Measurements from ENCODE around the gene CYP46A1.
"Not testable (repeated sequence)": the region's sequence is repeated elsewhere in the genome, so short reads cannot be mapped to it uniquely, and the experiment has no call there.

Gene CYP46A1

GRCh38 chr14:99657645-99658155, 26.4 kb upstream of the CYP46A1 start:
- no peak for DNase-seq (ENCODE audit: low read depth)
- TF ChIP-seq CTCF (IDR thresholded peaks at IDR 0.05; ENCODE audit: control insufficient read depth, extremely low read depth, insufficient read depth): no peak

GRCh38 chr14:99658218-99658845, 25.8 kb upstream of the CYP46A1 start:
- no peak for TF ChIP-seq CTCF (IDR thresholded peaks at IDR 0.05; ENCODE audit: control insufficient read depth, extremely low read depth, insufficient read depth)
- no peak for DNase-seq (ENCODE audit: low read depth)
- H3K4me3 ChIP-seq (ENCODE audit: low read depth, low read length): no peak overlapping the region

More at GRCh38 chr14:99657645-99658155, 26.4 kb upstream of the CYP46A1 start:
- no peak overlapping the region for H3K4me3 ChIP-seq (ENCODE audit: low read depth, low read length)

GRCh38 chr14:99659333-99659741, 24.8 kb upstream of the CYP46A1 start:
- no peak for DNase-seq (ENCODE audit: low read depth)
- TF ChIP-seq CTCF (IDR thresholded peaks at IDR 0.05; ENCODE audit: control insufficient read depth, extremely low read depth, insufficient read depth): no peak
- no peak overlapping the region for H3K4me3 ChIP-seq (ENCODE audit: low read depth, low read length)

DNA sequence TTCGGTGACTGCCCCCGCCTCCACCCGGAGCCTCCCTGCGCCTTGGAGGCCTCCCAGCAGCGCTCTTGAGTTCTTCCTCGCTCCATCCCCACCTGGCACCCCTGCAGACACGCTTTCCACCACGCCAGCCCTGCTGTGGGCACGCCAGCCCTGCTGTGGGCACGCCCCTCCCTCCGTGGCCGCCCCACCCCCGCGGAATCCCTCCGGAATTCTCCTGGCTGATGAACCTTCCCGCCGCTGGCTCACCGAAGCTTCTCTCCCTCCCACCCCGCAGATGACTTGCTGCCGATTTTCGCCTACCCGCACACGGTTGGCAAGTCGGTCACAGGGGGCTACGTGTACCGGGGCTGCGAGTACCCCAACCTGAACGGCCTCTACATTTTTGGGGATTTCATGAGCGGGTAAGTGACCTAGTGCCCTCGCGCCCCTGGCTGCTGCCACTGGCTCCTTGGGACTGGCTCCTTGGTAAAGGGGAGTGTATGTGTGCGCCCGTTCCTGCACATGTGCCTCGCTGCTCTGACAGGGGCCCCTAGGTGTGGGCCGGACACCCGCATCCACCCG, 24.0 kb upstream of the CYP46A1 start:
- no peak overlapping the region for H3K4me3 ChIP-seq (ENCODE audit: low read depth, low read length)
- no peak for TF ChIP-seq CTCF (IDR thresholded peaks at IDR 0.05; ENCODE audit: control insufficient read depth, extremely low read depth, insufficient read depth)

DNA sequence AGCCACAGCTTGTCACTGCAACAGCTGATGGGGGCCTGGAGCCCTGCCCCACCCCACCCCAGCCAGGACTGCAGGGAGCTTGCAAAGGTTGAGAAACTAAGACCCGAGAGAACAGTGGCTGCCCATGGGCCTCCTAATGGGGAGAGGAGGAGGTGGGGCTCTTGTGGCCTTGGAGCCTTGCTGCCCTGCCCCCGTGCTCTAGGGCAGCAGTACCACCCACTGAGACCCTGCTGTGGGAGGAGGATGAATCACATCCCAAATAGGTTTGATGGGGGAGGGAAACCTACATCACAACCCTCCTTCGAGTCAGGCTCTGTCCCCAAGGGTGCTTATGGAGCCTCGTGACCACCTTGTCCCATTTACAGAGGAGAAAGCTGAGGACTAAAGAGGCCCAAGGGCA, 23.3 kb upstream of the CYP46A1 start:
- no peak for TF ChIP-seq CTCF (IDR thresholded peaks at IDR 0.05; ENCODE audit: control insufficient read depth, extremely low read depth, insufficient read depth)
- H3K4me3 ChIP-seq (ENCODE audit: low read depth, low read length): no peak overlapping the region
- no peak for DNase-seq (ENCODE audit: low read depth)

More for the DNA sequence above, 24.0 kb upstream of the CYP46A1 start:
- DNase-seq (ENCODE audit: low read depth): no peak

GRCh38 chr14:99661206-99661605, 22.9 kb upstream of the CYP46A1 start:
- not testable (repeated sequence) for H3K4me3 ChIP-seq (ENCODE audit: low read depth, low read length); DNase-seq (ENCODE audit: low read depth)

DNA sequence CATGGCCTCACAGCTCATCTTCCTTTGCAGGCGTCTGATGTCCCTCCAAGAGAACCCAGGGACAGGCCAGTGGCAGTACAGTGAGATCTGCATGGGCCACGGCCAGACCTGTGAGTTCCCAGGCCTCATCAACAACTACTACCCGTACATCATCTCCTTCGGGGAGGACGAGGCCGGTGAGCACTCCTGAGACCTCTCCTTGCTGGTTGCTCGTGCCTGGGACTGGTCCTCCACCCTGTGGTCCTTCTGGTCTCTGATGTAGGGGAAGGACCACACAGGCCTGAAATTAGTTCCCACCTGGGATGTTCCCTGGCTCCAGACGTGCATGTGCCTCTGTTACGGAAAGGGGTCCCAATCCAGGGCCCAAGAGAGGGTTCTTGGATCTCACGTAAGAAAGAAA, 21.3 kb upstream of the CYP46A1 start:
- TF ChIP-seq CTCF (IDR thresholded peaks at IDR 0.05; ENCODE audit: control insufficient read depth, extremely low read depth, insufficient read depth): no peak
- DNase-seq (ENCODE audit: low read depth): no peak
- H3K4me3 ChIP-seq (ENCODE audit: low read depth, low read length): no peak overlapping the region

Measured in LNCaP clone FGC (cell line).